KMS-11 (cell line): ENCODE results near the gene WWC1.

ENCODE experiments used
- H2AFZ ChIP-seq: fragments of 200-600 bp; sonication (generic); 2 replicates; pipeline ENCODE4 v1.6.1; 2016; ENCODE audit warnings: antibody characterized with exemption, mixed run types, low read depth
- H3K27ac ChIP-seq: fragments of 200-600 bp; sonication (generic); 2 replicates; pipeline ENCODE4 v1.6.1; 2016; ENCODE audit warnings: mild to moderate bottlenecking, mixed run types
- H3K27me3 ChIP-seq: fragments of 200-600 bp; sonication (generic); 2 replicates; pipeline ENCODE4 v1.6.1; 2017; ENCODE audit warnings: mild to moderate bottlenecking, low read depth, mixed run types, moderate library complexity; ENCODE audit not compliant: insufficient read depth
- H3K36me3 ChIP-seq: fragments of 200-600 bp; sonication (generic); 2 replicates; pipeline ENCODE4 v1.6.1; 2017; ENCODE audit warnings: mild to moderate bottlenecking, mixed run types; ENCODE audit not compliant: insufficient read depth
- H3K4me1 ChIP-seq: fragments of 200-600 bp; sonication (generic); 2 replicates; pipeline ENCODE4 v1.6.1; 2016; ENCODE audit warnings: mild to moderate bottlenecking, low read depth, mixed run types; ENCODE audit not compliant: poor library complexity, severe bottlenecking
- H3K4me2 ChIP-seq: fragments of 200-600 bp; sonication (generic); 2 replicates; pipeline ENCODE4 v1.7.0; 2016; ENCODE audit warnings: mild to moderate bottlenecking, mixed run types
- H3K4me3 ChIP-seq: fragments of 200-600 bp; sonication (generic); IDR thresholded peaks from 2 replicates; pipeline ENCODE4 v1.6.1; 2017; ENCODE audit warnings: low read depth, low read length, mixed read lengths; ENCODE audit not compliant: insufficient read depth
- H3K79me2 ChIP-seq: fragments of 200-600 bp; sonication (generic); 2 replicates; pipeline ENCODE4 v1.6.1; 2016; ENCODE audit warnings: low read depth, mixed run types; ENCODE audit not compliant: insufficient read depth
- H3K9ac ChIP-seq: fragments of 200-600 bp; sonication (generic); 2 replicates; pipeline ENCODE4 v1.6.1; 2016; ENCODE audit warnings: mild to moderate bottlenecking, mixed run types
- H4K20me1 ChIP-seq: fragments of 200-600 bp; sonication (generic); 2 replicates; pipeline ENCODE4 v1.6.1; 2016; ENCODE audit warnings: mild to moderate bottlenecking, mixed run types; ENCODE audit not compliant: insufficient read depth
- TF ChIP-seq, protein P1 (sequence below): fragments of 200-600 bp; sonication (generic); conservative IDR thresholded peaks from 2 replicates; pipeline ENCODE4 v1.6.1; 2017; ENCODE audit warnings: low read depth, mild to moderate bottlenecking, antibody characterized with exemption, low read length, moderate library complexity, mixed read lengths

The WWC1 gene

GRCh38 chr5:168423478-168423877, 132.0 kb downstream of the WWC1 start:
- Histone ChIP-seq H3K79me2 (no peaks in the 10 kb centered on the region), H3K9ac (no peak overlapping the region), H3K36me3 (no peaks in the 10 kb centered on the region), H2AFZ (no peak overlapping the region), H3K4me2 (no peak overlapping the region), H4K20me1 (no peaks in the 10 kb centered on the region), H3K4me1 (no peaks in the 10 kb centered on the region), H3K4me3 (no peak overlapping the region), H3K27ac (no peak overlapping the region), H3K27me3 (no peaks in the 10 kb centered on the region)
- TF ChIP-seq, protein P1, sequence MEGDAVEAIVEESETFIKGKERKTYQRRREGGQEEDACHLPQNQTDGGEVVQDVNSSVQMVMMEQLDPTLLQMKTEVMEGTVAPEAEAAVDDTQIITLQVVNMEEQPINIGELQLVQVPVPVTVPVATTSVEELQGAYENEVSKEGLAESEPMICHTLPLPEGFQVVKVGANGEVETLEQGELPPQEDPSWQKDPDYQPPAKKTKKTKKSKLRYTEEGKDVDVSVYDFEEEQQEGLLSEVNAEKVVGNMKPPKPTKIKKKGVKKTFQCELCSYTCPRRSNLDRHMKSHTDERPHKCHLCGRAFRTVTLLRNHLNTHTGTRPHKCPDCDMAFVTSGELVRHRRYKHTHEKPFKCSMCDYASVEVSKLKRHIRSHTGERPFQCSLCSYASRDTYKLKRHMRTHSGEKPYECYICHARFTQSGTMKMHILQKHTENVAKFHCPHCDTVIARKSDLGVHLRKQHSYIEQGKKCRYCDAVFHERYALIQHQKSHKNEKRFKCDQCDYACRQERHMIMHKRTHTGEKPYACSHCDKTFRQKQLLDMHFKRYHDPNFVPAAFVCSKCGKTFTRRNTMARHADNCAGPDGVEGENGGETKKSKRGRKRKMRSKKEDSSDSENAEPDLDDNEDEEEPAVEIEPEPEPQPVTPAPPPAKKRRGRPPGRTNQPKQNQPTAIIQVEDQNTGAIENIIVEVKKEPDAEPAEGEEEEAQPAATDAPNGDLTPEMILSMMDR, result no peak

GRCh38 chr5:168423971-168424370, 132.5 kb downstream of the WWC1 start:
- TF ChIP-seq, protein P1, result no peak
- no peaks in the 10 kb centered on the region for H3K27me3 ChIP-seq
- no peaks in the 10 kb centered on the region for H3K36me3 ChIP-seq
- H4K20me1 ChIP-seq, result no peaks in the 10 kb centered on the region
- H3K27ac ChIP-seq, result no peak overlapping the region
- no peaks in the 10 kb centered on the region for H3K79me2 ChIP-seq
- no peak overlapping the region for H3K4me2 ChIP-seq
- H3K9ac ChIP-seq, result no peak overlapping the region
- no peak overlapping the region for H2AFZ ChIP-seq
- H3K4me1 ChIP-seq, result no peaks in the 10 kb centered on the region
- H3K4me3 ChIP-seq, result no peak overlapping the region

DNA sequence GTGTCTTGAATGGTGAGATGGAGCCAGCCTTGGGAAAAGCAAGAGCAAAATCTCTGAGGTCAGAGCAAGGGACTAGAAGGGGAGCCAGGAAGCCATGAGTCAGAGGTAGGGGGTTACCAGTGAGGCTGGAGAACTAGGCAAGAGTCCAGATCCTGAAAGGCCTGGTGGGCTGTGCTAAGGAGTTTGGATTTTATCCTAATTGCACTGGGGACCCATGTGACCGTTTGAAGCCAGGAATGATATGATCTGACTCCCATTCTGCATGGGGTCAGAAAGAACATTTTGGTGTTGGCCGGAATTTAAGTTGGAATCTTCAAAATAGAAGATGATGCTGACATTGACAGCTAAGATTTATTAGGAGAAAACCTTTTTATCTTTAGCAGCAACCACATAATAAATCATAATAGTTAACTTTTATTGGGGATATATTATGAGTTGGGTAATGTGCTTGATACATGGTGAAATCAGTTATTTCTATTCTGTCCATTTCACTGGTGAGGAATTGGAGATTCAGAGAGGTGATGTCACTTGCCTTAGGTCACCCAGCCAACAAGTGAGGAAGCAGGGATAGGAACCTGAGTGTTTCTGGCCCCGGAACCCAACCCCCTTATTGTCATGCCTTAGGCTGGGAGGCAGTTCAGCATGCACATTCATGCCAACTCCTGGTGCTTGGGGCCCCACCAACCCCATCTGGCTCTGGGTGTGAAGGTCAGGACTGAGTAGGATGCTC, 133.3 kb downstream of the WWC1 start:
- TF ChIP-seq, protein P1, result no peak
- H3K4me1 ChIP-seq, result no peaks in the 10 kb centered on the region
- H2AFZ ChIP-seq, result no peak overlapping the region
- no peaks in the 10 kb centered on the region for H3K36me3 ChIP-seq
- no peaks in the 10 kb centered on the region for H3K27me3 ChIP-seq
- H3K4me2 ChIP-seq, result no peak overlapping the region
- no peaks in the 10 kb centered on the region for H3K79me2 ChIP-seq
- H3K9ac ChIP-seq, result no peak overlapping the region
- H3K27ac ChIP-seq, result no peak overlapping the region
- H3K4me3 ChIP-seq, result no peak overlapping the region
- H4K20me1 ChIP-seq, result no peaks in the 10 kb centered on the region

DNA sequence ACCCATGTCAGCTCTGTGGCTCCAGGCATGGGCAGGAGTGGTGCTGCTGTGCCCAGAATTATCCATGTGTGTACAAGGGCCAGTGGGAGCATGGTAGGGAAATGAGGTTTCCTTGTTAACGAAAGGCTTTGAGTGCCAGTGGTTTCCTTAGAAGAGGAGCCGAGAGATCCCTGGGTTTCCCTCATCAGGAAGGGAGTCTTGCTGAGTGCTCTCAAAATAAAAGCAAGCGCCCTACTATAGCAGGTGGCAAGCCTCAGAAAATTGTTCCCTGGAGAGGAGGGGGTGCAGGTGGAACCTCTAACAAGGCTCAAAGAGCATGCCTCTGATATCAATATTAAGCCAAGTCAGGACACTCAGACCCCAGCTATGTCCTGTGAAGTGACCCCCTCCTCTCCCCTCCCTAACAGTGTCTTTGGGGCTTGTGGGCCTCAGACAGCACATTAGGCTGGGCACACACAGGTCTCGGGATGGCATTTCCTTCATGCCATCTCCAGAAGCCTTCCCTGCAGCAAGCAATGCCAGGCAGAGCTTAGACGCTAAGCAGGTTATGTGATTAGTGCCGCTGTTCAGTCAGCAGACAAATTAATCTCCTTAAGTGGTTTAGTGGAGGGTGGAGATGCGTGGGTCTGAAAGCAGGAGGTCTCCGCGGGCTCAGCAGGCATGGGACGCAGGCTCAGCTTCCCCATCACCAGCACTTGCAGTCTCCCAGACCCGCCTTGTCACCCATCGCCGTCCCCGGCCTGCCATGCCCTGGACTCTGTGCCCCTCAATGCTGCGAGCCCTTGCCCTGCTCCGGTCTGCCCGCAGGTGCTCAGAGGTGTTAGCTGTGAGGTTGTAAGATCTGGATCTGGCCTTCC, 134.8 kb downstream of the WWC1 start:
- H3K4me2 ChIP-seq, result no peak overlapping the region
- no peaks in the 10 kb centered on the region for H3K27me3 ChIP-seq
- no peak overlapping the region for H3K27ac ChIP-seq
- H4K20me1 ChIP-seq, result no peaks in the 10 kb centered on the region
- no peaks in the 10 kb centered on the region for H3K4me1 ChIP-seq
- TF ChIP-seq, protein P1, result no peak
- no peaks in the 10 kb centered on the region for H3K79me2 ChIP-seq
- H2AFZ ChIP-seq, result no peak overlapping the region
- H3K36me3 ChIP-seq, result no peaks in the 10 kb centered on the region
- no peak overlapping the region for H3K9ac ChIP-seq
- no peak overlapping the region for H3K4me3 ChIP-seq
